OCI-LY1 (cell line): ENCODE results near the gene TAF11L8.
"Not testable (repeated sequence)": the region's sequence is repeated elsewhere in the genome, so short reads cannot be mapped to it uniquely, and the experiment has no call there.

Source experiments
- CTCF ChIP-seq: fragments of 200-600 bp; sonication (generic), shearing (Covaris generic); IDR thresholded peaks from 2 replicates; pipeline ENCODE4 v1.5.1; 2017; ENCODE audit warnings: mild to moderate bottlenecking, antibody characterized with exemption, low read length, moderate library complexity, mixed read lengths
- EZH2 ChIP-seq: fragments of 200-600 bp; sonication (generic), shearing (Covaris generic); IDR thresholded peaks from 2 replicates; pipeline ENCODE4 v1.8.0; 2017; ENCODE audit warnings: borderline replicate concordance, mixed run types, mild to moderate bottlenecking, antibody characterized with exemption, low read length, moderate library complexity, mixed read lengths

- TF ChIP-seq CTCF, EZH2: not testable (repeated sequence)
Measured at GRCh38 chr5:17594255-17594654, 3.5 kb upstream of the TAF11L8 start, which contains the start of gene TAF11L9.
